Stimulated activated CD8-positive, alpha-beta memory T cell treated with anti-CD3 and anti-CD28 coated beads, Interleukin-4, amount 100 ng/mL, for 48 hours (primary cell): ENCODE results near the gene OPA1.

Experiments
- DNase-seq: peaks from one replicate; pipeline ENCODE4 v3.0.0-alpha.2; 2020

The OPA1 gene

DNA sequence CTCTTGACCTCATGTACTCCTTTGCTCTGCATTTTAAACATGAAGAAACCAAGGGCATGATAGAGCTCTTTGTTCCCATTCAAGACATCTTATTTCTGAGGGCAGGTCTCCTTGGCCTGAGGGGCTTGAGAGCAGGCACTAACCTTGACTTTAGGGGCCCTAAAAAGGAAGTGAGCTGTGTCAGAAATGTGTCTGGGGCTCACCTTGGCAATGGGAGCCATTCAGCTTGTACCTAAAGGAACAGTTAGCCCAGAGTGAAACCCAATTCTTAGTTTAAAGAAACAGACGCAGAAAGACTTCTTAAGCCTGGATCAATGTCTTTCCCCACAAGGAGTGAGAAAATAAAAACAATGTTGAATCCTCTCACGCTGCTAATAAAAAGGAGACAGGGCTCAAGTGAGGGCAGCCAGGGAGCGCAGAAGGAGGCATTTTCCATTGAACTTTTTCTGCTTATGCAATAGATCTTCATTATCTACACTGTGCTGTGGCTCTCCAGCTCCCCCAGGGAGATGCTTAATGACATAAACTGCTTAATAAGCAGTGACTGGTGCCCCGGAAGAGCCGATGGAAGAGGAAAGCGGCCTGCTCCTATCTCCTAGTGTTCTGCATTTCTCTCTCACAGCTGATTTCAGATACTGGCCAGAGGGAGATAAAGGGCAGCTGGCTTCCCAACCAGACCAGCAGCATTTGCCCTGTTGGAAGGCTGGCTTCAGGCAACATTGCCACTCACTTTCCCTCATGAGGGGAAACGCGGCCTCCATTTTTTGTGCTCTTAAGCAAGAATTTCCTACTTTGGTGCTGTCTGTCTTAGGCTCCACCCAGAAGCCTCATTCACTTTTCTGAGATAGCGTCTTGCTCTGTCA lies 152.0 kb downstream of the OPA1 start:
- no peak for DNase-seq

DNA sequence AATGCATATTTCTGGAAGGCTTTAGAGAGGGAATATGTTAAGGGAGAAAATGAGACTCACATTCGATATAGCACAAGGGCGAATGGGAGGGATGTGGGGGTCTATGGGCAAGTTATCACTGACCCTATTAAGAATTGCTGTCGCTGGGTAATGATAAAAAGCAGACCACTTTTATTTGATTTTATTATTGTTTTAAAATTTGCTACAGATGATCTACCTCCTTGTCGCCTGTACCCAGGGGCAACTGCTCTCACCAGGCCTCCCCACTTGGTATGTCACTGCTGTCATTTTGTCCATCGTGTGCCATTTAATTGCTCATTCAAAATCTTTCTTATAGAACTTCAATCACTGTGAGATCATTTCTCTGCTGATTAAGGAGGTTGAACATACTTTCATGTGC lies 153.8 kb downstream of the OPA1 start:
- DNase-seq, result no peak
